Retina (tissue), 1 donor: Measurements from ENCODE around the gene ZDHHC22.
A peak's percentile ranks its signal among the peaks of the same experiment; 100 is the strongest.
"Not testable (repeated sequence)": the region's sequence is repeated elsewhere in the genome, so short reads cannot be mapped to it uniquely, and the experiment has no call there.

Source experiments
- DNase-seq: peaks from one replicate; pipeline ENCODE4 v3.0.0-alpha.2; 2016

Gene ZDHHC22, protein sequence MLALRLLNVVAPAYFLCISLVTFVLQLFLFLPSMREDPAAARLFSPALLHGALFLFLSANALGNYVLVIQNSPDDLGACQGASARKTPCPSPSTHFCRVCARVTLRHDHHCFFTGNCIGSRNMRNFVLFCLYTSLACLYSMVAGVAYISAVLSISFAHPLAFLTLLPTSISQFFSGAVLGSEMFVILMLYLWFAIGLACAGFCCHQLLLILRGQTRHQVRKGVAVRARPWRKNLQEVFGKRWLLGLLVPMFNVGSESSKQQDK

DNA sequence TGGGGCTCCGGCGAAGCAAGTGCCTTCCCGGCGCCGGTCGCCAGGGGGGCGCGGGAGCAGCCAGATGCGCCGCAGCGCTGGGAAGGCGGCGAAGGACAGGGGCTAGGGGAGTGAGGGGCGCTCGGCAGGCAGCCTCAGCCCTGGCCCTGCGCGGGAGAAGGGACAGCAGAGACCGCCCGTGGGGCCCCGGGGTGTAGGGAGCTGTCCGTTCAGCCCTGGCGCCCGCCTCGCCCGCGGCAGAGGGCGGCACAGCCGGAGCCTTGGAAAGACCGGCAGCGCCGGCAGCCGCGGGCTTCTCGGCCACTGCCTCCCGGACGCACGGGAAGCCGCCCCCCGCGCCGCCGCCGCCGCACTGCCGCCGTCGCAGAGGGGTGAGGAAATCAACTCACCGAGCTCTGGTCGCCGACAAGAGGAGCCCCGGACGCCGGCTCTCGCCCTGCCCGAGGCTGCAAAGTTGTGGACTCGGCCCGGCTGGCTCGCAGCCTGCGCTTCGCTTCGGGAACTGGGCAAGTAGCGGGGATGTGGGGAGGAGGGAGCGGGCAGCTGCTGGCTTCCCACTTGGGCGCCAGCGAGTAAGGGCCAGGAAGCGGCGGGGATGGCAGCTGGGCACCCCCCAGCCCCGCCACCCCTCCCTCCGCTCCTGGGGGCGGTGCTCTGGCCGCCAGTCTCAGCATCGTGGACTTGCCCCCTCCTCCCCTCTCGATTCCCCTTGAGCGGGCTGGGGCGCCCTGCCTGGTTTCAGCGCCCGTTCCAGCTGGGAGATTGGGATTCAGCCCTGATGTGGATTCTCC lies at the start of gene ZDHHC22:
ZDHHC22 (minus strand) TSS at position 578 of the 791 bp plus-strand sequence. CDS start 2,053 bp downstream, outside the sequence.
- peak; percentile 93 for DNase-seq

GRCh38 chr14:77190977-77191376 lies 49.4 kb upstream of the ZDHHC22 start:
- no peak for DNase-seq

- DNase-seq, result no peak
Observed at GRCh38 chr14:77189479-77189878, 47.9 kb upstream of the ZDHHC22 start.

GRCh38 chr14:77187649-77188012 lies 46.0 kb upstream of the ZDHHC22 start:
- no peak for DNase-seq

DNA sequence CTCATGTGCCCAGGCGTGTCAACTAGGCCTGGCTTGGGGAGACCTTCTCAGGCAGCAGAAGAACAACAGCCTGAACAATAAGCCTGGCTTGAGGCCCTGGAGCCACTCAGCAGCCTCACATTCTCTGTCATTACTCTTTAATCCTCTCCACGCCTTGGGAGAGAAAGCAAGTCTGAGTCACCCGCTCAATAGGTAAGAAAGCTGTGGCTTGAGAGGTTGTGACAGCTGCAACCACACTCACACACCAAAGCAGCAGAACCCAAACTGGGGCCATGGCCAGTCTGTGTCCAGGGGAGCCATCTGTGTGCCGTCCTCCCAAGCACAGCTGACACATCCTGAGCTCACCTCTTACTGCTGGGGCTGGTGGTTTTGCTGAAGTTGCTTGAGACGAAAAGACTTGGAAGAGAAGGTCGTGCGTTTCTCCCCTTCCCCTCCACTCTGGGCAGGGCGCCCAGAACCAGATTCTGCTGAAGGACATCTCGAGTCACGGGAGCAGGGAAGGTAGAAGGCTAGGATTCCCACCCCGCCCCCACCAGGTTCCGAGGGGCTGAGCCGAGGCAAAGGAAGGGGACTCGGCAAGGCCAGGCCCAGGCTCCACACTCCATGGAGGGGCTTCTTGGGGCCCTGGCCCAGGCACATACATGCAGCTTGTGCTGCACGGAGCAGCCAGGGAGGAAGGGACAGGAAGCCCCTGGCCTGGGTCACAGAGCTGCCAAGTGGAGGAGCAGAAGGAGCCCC lies 45.5 kb upstream of the ZDHHC22 start:
- peak; percentile 29 for DNase-seq

DNA sequence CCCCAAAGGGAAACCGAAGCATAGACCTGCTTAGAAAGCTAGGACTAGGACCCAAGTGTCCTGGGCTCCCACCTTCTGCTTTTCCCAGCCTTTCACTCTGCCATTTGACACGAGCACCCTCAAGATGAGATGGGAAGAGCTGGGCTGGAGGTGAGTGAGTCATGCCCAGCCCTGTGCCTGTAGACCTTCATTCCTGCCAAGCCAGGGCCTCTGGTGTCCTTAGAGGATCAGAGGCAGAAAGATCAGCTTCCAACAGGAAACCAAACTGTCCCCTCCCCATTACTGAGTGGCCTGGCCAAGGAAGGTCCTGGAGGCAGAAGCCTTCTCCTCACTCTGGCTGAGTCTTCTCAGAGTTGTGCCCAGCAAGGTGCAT lies 43.5 kb upstream of the ZDHHC22 start:
- DNase-seq, result no peak

GRCh38 chr14:77184396-77185092 lies 43.0 kb upstream of the ZDHHC22 start:
- no peak for DNase-seq

- DNase-seq, result no peak
Observed at GRCh38 chr14:77183896-77184295, 42.3 kb upstream of the ZDHHC22 start.

DNA sequence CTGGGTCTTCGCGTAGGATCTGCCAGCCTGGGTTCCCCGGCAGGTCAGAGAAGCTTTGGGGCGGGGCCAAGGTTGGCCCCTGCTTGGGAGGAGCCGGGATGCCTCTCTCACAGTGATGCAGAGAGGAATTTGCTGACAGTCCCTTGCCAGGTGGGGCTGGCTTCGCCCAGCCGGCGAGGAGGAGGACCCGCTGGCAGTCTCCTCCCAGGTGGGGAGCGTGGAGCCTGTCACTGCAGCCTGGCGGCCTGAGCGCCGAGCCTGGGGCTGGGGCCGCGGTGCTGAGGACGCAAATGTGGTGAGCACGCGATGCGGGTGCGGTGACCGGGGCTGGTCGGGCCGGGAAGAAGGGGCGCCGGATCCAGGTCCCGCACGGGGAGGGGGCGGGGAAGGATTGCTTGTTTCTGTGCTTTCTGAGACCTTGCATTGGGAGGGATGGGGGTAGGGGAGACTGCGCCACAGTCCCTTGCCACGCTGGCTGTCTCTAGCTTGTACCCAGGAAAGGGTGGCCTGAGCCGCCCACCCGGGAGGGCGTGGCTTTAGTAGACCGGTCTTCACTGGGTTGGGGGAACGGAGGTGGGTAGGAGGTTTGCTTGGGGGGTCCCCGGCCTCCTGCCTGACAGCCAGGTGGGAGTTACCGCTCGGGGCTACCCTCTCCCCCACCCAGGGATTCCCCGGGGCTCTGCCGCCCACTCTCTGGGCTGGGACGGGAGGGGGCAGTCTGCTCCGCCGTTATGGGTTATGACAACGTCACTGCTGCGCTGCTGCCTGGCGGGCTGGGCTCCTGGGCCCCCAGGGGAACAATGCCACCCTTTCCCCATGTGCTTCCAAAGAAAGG lies 40.2 kb upstream of the ZDHHC22 start, which contains the start of gene TMEM63C:
TMEM63C (plus strand) TSS at position 196 of the 835 bp plus-strand sequence. CDS start 37,016 bp downstream, outside the sequence.
- peak; percentile 90 for DNase-seq

DNA sequence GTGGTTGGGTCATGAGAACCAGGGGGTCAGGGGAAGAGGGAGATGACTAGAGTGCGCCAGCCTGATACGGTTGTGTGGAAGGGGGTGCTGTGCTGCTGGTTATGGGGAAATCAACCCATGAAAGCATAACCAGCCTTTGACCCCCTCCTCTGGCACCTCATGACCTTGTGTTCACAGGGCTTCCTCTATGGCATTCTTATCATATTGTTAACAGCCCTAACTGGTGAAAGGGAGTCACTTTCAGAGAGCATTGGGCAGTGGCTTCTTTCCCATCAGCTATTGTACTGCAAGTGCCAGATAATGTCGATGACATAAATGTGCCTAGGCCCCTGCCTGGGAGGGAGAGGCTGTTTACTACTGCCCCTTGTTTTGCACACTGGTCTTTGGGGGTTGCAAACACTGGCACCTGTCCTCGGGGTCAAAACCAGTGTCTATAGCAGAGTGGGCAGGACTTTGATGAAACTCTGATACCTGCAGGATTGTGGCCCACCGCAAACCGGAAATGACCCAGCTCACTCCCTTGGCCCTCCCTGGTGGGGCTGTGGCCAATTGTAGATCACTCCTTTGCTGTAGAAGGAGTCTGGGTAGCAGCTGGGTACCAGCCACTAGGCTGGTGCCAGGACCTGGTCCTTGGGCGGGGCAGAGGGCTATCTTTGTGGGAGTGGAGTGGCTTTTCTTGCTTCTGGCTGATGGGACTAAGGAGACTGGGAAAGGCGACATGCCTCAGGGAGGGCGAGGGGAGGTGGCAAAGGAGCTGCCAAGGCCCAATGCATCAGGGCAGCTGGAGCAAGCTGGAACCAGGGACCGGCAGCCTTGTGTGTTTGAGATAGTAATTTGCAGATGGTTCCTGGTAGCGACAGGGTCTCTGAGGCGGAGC lies 39.4 kb upstream of the ZDHHC22 start:
- no peak for DNase-seq

GRCh38 chr14:77178656-77179055 lies 37.1 kb upstream of the ZDHHC22 start:
- no peak for DNase-seq

DNA sequence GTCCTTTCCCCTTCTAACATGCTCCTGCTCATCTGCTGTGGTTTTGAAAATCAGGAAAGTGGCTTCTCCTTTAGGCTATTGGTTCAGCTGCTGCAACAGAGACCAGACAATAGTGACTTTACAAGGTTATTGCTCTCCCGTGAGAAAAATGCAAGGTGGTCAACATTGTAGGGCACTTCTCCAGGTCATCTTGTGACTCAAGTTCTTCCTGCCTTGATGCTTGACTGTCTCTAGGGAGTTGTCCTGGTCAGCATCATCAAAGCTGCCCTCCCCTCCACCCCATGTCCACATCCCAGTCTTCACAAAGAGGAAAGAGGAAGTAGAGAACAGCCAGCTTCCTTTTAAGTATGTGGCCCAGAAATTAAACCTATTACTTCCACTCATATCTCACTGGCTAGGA lies 36.1 kb upstream of the ZDHHC22 start:
- no peak for DNase-seq

DNA sequence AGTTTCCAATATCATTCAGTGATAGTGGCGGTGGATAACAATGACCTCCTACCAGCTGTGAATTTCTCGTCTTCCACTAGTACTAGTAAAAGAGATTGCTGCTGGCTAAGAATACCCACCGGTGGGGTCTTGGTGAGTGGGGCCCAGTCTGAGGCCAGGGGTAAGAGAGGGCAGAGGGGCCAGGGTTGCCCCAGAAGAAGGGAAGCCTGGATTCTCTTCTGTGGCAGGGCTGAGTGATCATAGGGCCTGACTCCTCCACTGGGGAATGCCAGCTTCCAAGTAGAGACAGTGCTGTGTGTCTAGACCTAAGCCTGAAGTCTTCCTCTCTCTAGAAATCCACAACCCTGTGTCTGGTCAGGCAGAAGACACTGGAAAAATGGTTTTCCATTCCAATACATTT lies 34.3 kb upstream of the ZDHHC22 start:
- DNase-seq, result no peak

DNA sequence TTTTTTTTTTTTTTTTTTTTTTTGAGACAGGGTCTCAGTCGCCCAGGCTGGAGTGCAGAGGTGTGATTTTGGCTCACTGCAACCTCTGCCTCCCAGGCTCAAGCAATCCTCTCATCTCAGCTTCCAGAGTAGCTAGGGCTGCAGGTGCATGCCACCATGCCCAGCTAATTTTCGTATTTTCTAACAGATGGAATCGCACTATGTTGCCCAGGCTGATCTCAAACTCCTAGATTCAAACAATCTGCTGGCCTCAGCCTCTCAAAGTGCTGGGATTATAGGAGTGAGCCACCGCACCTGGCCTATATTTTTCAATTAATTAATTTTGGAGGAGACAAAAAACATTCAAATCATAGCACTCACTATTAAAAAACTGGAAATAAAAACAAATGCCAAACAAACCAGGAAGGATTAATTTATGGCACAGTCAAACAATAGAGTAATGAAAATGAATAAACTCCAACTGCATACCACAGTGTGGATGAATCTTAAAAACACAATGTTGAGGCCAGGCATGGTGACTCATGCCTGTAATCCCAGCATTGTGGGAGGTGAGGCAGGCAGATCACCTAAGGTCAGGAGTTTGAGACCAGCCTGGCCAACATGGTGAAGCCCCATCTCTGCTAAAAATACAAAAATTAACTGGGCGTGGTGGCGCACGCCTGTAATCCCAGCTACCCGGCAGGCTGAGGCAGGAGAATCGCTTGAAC lies 32.5 kb upstream of the ZDHHC22 start:
- DNase-seq, result not testable (repeated sequence)

- DNase-seq, result no peak
Observed at GRCh38 chr14:77172916-77173315, 31.3 kb upstream of the ZDHHC22 start.

DNA sequence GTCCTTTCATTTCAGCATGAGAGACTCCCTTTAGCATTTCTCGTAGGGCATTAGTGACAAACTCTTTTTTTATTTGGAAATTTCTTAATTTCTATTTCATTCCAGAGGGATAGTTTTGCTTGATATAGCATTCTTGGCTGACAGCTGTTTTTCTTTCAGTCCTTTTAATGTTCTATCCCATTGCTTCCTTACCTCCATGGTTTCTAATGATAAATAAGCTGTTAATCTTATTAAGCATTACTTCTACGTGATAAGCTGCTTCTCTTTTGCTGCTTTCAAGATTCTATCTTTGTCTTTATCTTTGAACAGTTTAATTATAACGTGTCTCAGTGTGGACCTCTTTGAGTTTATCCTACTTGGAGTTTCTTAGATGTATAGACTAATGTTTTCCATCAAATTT lies 28.5 kb upstream of the ZDHHC22 start:
- DNase-seq, result no peak

DNA sequence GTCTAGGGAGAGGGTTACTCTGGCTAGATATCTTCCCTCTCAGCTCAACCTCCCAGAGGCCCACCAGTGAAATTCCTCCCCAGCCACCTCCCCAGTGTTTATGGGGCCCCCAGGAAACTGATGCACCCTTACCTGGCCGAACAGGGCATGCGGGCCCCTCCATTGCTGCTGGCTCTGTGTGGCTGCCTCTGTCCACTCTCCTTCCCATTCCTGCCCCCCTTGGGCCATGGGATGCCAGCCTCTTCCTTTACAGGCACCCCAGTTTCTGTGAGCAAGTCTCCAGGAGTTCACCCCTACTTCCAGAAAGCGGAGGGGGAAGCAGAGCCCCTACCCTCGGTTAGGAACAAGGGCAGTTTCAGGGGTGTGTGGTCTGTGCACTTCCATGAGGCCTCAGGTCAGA lies 19.4 kb upstream of the ZDHHC22 start:
- no peak for DNase-seq

DNA sequence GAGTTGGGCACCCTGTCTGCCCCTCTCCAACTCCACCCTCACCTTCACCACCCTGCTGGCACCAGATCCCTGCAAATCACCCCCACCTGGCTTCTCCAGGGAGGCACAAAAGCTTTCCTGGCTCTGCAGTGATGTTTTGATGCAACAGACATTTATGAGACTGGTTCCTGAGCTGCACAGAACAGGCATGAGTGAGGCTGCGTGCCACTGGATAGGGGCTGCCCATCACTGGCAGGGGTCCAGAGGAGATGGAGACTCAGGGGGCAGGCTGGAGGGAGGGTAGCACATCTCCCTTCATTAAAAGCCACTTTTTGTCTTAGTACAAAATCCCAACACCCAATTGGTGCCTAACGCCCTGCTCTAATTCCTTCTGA lies 17.3 kb upstream of the ZDHHC22 start:
- DNase-seq, result no peak

- DNase-seq, result peak; percentile 85
Observed at GRCh38 chr14:77158175-77158881, 16.7 kb upstream of the ZDHHC22 start.

DNA sequence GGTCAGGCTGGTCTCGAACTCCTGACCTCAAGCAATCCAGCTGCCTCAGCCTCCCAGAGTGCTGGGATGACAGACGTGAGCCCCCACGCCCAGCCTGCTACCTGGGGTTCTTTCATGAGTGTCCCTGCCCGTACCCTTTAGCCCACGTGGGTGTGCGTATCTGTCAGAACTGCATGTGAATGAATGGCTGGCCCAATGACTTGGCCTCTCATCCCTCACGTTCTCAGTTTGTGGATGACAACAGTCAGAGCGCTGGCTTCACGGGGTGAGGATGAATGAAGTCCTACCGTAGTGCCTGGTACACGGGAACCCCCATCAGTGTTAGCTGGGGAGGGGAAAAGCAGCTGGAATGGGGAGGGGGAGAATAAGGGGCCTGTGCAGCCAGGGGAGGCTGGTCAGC lies 16.1 kb upstream of the ZDHHC22 start:
- no peak for DNase-seq
